H1 (cell line): ENCODE data around the gene APH1B. TPM values are rescaled to one million over a fixed set of nuclear protein-coding genes. Genes with fewer than 3 reads are reported as not detected.

Source experiments
- polyA plus RNA-seq, 7 experiments: library from polyadenylated mRNA; depleted of rRNA in 3 of 7; stranded (reverse) in 5 of 7; unstranded in 2 of 7; fragments of >200 nt in 5 of 7; fragments of 200-250 nt in 2 of 7; gene quantifications; 1 replicate in 5 of 7; 2 replicates in 1 of 7; 4 replicates in 1 of 7; pipeline versions ENCODE4 v1.2.1 to v1.2.3, GENCODE V29; 2011 to 2013; ENCODE audit warnings: missing spikeins in 2 of 7, mixed read lengths in 2 of 7
- total RNA-seq: library from RNA; stranded (reverse); fragmentation: NEBNext Ultra II Directional; extraction: Animal tissue kit (Norgen Biotek cat#: 25700); gene quantifications from 2 replicates; pipeline ENCODE4 v1.2.1, GENCODE V29; 2021
- TF ChIP-seq, protein P1 (sequence below): fragments of 300-600 bp; sonication (generic); IDR thresholded peaks from 2 replicates; pipeline ENCODE4 v1.7.1; 2012; ENCODE audit warnings: low read length, moderate library complexity, mild to moderate bottlenecking, inconsistent platforms; ENCODE audit not compliant: insufficient replicate concordance

APH1B gene
- total and polyA plus RNA-seq, 2 of the 8 experiments (the other 6 are each of a cell fraction or from before 2014, with no cell fraction given): 11.5 to 22.9 TPM

DNA sequence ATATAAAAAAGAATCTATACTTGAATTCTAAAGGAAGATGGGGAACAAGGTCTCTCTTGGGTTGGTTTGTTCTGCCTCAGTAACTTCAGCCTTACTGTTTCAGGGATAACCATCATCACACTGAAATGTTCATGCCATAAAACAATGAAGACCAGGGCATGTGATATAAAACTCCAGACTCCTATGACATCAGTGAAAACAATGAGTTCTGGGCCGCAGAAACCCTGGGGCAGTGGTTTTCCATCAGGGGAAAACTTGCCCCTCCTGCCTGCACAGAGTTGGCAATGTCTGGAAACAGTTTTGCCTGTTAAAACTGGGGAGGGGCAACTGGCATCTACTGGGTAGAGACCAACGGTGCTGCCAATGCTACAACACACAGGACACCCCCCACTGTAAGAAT is 57.4 kb downstream of the APH1B start (continued):
- TF ChIP-seq, protein P1, sequence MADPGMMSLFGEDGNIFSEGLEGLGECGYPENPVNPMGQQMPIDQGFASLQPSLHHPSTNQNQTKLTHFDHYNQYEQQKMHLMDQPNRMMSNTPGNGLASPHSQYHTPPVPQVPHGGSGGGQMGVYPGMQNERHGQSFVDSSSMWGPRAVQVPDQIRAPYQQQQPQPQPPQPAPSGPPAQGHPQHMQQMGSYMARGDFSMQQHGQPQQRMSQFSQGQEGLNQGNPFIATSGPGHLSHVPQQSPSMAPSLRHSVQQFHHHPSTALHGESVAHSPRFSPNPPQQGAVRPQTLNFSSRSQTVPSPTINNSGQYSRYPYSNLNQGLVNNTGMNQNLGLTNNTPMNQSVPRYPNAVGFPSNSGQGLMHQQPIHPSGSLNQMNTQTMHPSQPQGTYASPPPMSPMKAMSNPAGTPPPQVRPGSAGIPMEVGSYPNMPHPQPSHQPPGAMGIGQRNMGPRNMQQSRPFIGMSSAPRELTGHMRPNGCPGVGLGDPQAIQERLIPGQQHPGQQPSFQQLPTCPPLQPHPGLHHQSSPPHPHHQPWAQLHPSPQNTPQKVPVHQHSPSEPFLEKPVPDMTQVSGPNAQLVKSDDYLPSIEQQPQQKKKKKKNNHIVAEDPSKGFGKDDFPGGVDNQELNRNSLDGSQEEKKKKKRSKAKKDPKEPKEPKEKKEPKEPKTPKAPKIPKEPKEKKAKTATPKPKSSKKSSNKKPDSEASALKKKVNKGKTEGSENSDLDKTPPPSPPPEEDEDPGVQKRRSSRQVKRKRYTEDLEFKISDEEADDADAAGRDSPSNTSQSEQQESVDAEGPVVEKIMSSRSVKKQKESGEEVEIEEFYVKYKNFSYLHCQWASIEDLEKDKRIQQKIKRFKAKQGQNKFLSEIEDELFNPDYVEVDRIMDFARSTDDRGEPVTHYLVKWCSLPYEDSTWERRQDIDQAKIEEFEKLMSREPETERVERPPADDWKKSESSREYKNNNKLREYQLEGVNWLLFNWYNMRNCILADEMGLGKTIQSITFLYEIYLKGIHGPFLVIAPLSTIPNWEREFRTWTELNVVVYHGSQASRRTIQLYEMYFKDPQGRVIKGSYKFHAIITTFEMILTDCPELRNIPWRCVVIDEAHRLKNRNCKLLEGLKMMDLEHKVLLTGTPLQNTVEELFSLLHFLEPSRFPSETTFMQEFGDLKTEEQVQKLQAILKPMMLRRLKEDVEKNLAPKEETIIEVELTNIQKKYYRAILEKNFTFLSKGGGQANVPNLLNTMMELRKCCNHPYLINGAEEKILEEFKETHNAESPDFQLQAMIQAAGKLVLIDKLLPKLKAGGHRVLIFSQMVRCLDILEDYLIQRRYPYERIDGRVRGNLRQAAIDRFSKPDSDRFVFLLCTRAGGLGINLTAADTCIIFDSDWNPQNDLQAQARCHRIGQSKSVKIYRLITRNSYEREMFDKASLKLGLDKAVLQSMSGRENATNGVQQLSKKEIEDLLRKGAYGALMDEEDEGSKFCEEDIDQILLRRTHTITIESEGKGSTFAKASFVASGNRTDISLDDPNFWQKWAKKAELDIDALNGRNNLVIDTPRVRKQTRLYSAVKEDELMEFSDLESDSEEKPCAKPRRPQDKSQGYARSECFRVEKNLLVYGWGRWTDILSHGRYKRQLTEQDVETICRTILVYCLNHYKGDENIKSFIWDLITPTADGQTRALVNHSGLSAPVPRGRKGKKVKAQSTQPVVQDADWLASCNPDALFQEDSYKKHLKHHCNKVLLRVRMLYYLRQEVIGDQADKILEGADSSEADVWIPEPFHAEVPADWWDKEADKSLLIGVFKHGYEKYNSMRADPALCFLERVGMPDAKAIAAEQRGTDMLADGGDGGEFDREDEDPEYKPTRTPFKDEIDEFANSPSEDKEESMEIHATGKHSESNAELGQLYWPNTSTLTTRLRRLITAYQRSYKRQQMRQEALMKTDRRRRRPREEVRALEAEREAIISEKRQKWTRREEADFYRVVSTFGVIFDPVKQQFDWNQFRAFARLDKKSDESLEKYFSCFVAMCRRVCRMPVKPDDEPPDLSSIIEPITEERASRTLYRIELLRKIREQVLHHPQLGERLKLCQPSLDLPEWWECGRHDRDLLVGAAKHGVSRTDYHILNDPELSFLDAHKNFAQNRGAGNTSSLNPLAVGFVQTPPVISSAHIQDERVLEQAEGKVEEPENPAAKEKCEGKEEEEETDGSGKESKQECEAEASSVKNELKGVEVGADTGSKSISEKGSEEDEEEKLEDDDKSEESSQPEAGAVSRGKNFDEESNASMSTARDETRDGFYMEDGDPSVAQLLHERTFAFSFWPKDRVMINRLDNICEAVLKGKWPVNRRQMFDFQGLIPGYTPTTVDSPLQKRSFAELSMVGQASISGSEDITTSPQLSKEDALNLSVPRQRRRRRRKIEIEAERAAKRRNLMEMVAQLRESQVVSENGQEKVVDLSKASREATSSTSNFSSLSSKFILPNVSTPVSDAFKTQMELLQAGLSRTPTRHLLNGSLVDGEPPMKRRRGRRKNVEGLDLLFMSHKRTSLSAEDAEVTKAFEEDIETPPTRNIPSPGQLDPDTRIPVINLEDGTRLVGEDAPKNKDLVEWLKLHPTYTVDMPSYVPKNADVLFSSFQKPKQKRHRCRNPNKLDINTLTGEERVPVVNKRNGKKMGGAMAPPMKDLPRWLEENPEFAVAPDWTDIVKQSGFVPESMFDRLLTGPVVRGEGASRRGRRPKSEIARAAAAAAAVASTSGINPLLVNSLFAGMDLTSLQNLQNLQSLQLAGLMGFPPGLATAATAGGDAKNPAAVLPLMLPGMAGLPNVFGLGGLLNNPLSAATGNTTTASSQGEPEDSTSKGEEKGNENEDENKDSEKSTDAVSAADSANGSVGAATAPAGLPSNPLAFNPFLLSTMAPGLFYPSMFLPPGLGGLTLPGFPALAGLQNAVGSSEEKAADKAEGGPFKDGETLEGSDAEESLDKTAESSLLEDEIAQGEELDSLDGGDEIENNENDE: no peak
